Adrenal gland (tissue), 12 donors: ENCODE data around the gene CYSRT1. TPM values are rescaled to one million over a fixed set of nuclear protein-coding genes. Genes with fewer than 3 reads are reported as not detected.

Source experiments
- DNase-seq, 7 donors: peaks; one replicate each; pipeline ENCODE4 v3.0.0-alpha.2; 2019 to 2020
- H3K27ac ChIP-seq, 5 donors: fragments of 200-600 bp; sonication (generic) in 4 of 5; 1 replicate in 3 of 5; 2 replicates in 2 of 5; pipeline versions ENCODE4 v1.5.1 to v1.8.0; 2016 to 2020; ENCODE audit warnings: mild to moderate bottlenecking in 1 of 5
- H3K27me3 ChIP-seq: fragments of 200-600 bp; 2 replicates; pipeline ENCODE4 v1.8.0; 2021
- H3K36me3 ChIP-seq, 2 donors: fragments of 200-600 bp; replicated peaks in 1 of 2; 1 replicate in 1 of 2; 2 replicates in 1 of 2; pipeline versions ENCODE4 v1.5.1 to v1.8.0; 2018 to 2022
- H3K4me1 ChIP-seq, 2 donors: fragments of 200-600 bp; replicated peaks in 1 of 2; 1 replicate in 1 of 2; 2 replicates in 1 of 2; pipeline versions ENCODE4 v1.5.1 to v1.8.0; 2018 to 2021
- H3K4me3 ChIP-seq, 4 donors: fragments of 200-600 bp; sonication (generic) in 3 of 4; one replicate each; pipeline ENCODE4 v1.5.1; 2016 to 2018
- H3K9me3 ChIP-seq, 3 donors: fragments of 200-600 bp; sonication (generic) in 1 of 3; replicated peaks in 1 of 3; 1 replicate in 2 of 3; 2 replicates in 1 of 3; pipeline versions ENCODE4 v1.5.1 to v1.8.0; 2016 to 2021
- CTCF ChIP-seq, 6 experiments: fragments of 450-650 bp in 4 of 6; fragments of 200-600 bp in 2 of 6; sonication (generic) in 1 of 6; IDR thresholded peaks; 1 replicate in 5 of 6; 2 replicates in 1 of 6; pipeline versions ENCODE4 v1.5.1 to v1.8.0; 2016 to 2021; ENCODE audit warnings: antibody characterized with exemption in 6 of 6, mild to moderate bottlenecking in 2 of 6, moderate library complexity in 1 of 6
- POLR2A ChIP-seq, 2 donors: fragments of 450-650 bp; IDR thresholded peaks; one replicate each; pipeline ENCODE4 v1.6.1; 2017; ENCODE audit warnings: antibody characterized with exemption in 2 of 2, mild to moderate bottlenecking in 2 of 2, moderate library complexity in 1 of 2
- WGBS, 4 donors: extraction: QIAGEN DNeasy Blood & Tissue Kit in 2 of 4; methylation state at CpG; one replicate each; pipeline versions ENCODE4 v1.1.5 to v1.1.7; 2013 to 2017; 5-methylcytosine and 5-hydroxymethylcytosine counted together
- intact Hi-C, 2 donors: fragments of 100-400 bp; cut with DNase I; formaldehyde crosslinking; loops; one replicate each; pipeline versions ENCODE4 v1.14.1 to v1.15.0; 2022 to 2023
- polyA plus RNA-seq, 3 donors: library from polyadenylated mRNA; stranded (reverse); fragments of 200-250 nt in 2 of 3; fragments of 350-450 nt in 1 of 3; fragmentation: Illumina TruSeq in 1 of 3; extraction: RNeasy Lipid Tissue Mini Kit (QIAGEN cat#74804) in 1 of 3; gene quantifications; one replicate each; pipeline ENCODE4 v1.2.3, GENCODE V29; 2013 to 2014
- total RNA-seq, 9 donors: library from RNA; depleted of rRNA in 4 of 9; stranded (reverse); fragments of >200 nt in 4 of 9; fragments of 120-200 nt in 1 of 9; fragmentation: NEBNext Ultra II Directional in 1 of 9; extraction: Animal tissue kit (Norgen Biotek cat#: 25700) in 1 of 9; gene quantifications; one replicate each; pipeline versions ENCODE4 v1.1.0 to v1.2.4, GENCODE V29; 2013 to 2023
- donor health status: healthy with polysubstance abuse.
- donor health status: Bipolar disorder and iron deficiency.
- donor health status: DM: yes; HTN: yes; CAD: no.
- donor health status: DM: no; HTN: no; CAD: no.
- donor health status: DM: no; HTN: no; CAD: no.
- donor health status: DM: yes; HTN: yes; CAD: no.

The CYSRT1 gene
- total and polyA plus RNA-seq, 12 donors = 0.56 to 4.6 (median 1.7) TPM; not detected in 1

- Histone ChIP-seq H3K4me3 (no peak overlapping the region), H3K9me3 (no peaks in the 10 kb centered on the region), H3K27ac (no peak overlapping the region), H3K36me3 (peaks cover 0 to 18% of the 10 kb centered on the region in 2 donors), H3K27me3 (no peaks in the 10 kb centered on the region), H3K4me1 (peaks cover 7 to 33% of the 10 kb centered on the region in 2 donors)
- no peak for DNase-seq
- intact Hi-C loops = no loop called here
- WGBS, 4 donors = 73 to 77% (median 76%) methylated on average over 12 to 15 of the region's 15 CpGs
- TF ChIP-seq POLR2A (IDR thresholded peaks at IDR 0.05) (no peak), CTCF (IDR thresholded peaks at IDR 0.05) (no peak)
These were observed 18.9 kb downstream of the CYSRT1 start for GRCh38 chr9:137243626-137244485.

- Histone ChIP-seq H3K27me3 (no peaks in the 10 kb centered on the region), H3K4me3 (no peak overlapping the region), H3K27ac (no peak overlapping the region), H3K4me1 (peaks cover 5 to 24% of the 10 kb centered on the region in 2 donors), H3K9me3 (no peaks in the 10 kb centered on the region), H3K36me3 (peaks cover 0 to 18% of the 10 kb centered on the region in 2 donors)
- intact Hi-C loops = no loop called here
- DNase-seq = no peak
- WGBS, 4 donors = 66 to 78% (median 77%) methylated on average over 15 to 36 of the region's 36 CpGs
- TF ChIP-seq POLR2A (IDR thresholded peaks at IDR 0.05) (no peak), CTCF (IDR thresholded peaks at IDR 0.05) (no peak)
These were observed 19.8 kb downstream of the CYSRT1 start for GRCh38 chr9:137244486-137245449.

GRCh38 chr9:137245450-137246421 is 20.8 kb downstream of the CYSRT1 start:
- no peak overlapping the region for H3K4me3 ChIP-seq
- no peaks in the 10 kb centered on the region for H3K9me3 ChIP-seq
- DNase-seq = no peak
- TF ChIP-seq CTCF (IDR thresholded peaks at IDR 0.05) (no peak), POLR2A (IDR thresholded peaks at IDR 0.05) (no peak)
- H3K27ac ChIP-seq = no peak overlapping the region
- intact Hi-C loops = no loop called here
- WGBS, 4 donors = 89 to 92% (median 90%) methylated on average over 13 to 25 of the region's 25 CpGs
- H3K27me3 ChIP-seq = no peaks in the 10 kb centered on the region
- peaks cover 0 to 25% of the 10 kb centered on the region in 2 donors for H3K4me1 ChIP-seq
- H3K36me3 ChIP-seq = peaks cover 0 to 18% of the 10 kb centered on the region in 2 donors
